ENCODE results near the gene NPBWR2.

Gene NPBWR2

DNA sequence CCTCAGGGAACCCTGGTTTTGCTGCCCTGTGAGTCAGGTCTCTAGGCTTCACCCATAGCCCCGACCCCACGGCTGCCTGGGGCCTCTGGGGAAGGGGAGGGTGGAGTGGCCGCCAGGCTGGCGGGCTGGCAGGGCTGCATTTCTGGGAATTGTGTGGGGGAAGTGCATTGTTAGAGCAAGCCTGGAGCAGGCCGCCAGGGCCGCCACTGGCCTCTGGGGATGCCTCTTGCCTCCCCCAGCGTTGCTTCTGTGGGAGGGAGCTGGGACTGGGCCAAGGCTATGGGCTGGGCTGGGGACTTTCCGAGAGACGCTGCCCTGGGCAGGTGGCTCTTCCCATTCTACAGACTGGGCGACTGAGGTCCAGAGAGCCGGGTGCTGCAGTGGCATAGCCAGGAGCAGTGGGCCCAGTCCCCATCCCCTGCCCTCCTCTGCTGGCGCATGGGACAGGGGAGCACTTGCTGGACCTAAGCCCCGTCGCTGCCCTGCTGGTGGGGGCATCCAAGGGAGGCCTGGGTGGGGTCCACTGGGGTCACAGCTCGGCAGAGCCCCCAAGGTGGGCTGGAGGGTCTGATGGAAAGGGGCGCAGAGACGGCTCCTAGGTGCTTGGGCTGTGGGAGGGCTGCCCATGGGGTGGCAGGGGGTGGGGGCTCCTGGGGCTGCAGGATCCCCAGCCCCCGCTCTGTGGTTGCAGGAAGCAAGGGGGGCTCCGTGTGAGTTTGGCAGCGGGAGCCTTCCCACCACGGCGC, 51.3 kb downstream of the NPBWR2 start:
- Histone ChIP-seq H3K36me3 (ENCODE audit: control insufficient read depth in 2 of 2, insufficient read depth in 1 of 2, low read length in 2 of 2) (no peaks in the 10 kb centered on the region), H3K4me1 (ENCODE audit: control insufficient read depth, insufficient read depth, low read length) (no peaks in the 10 kb centered on the region), H3K27ac (ENCODE audit: extremely low read depth, low read depth, low read length) (no peak overlapping the region), H3K9me3 (ENCODE audit: control insufficient read depth, insufficient read depth, low read depth, low read length) (no peaks in the 10 kb centered on the region), H3K4me3 (ENCODE audit: low read depth, low read length) (no peak overlapping the region)
- TF ChIP-seq WT1 (tag by site-specific recombination; IDR thresholded peaks at IDR 0.05) = peak; percentile 23; the same call in 1 of the 2 replicates
- TF ChIP-seq KLF8 (tag by site-specific recombination; IDR thresholded peaks at IDR 0.05) = 0 out of 2 replicates have a peak, but pooled peaks have one; percentile 27
- TF ChIP-seq ZNF423 (tag by site-specific recombination; IDR thresholded peaks at IDR 0.05) = peak; percentile 70; the same call in 1 of the 2 replicates
- TF ChIP-seq, protein P1, sequence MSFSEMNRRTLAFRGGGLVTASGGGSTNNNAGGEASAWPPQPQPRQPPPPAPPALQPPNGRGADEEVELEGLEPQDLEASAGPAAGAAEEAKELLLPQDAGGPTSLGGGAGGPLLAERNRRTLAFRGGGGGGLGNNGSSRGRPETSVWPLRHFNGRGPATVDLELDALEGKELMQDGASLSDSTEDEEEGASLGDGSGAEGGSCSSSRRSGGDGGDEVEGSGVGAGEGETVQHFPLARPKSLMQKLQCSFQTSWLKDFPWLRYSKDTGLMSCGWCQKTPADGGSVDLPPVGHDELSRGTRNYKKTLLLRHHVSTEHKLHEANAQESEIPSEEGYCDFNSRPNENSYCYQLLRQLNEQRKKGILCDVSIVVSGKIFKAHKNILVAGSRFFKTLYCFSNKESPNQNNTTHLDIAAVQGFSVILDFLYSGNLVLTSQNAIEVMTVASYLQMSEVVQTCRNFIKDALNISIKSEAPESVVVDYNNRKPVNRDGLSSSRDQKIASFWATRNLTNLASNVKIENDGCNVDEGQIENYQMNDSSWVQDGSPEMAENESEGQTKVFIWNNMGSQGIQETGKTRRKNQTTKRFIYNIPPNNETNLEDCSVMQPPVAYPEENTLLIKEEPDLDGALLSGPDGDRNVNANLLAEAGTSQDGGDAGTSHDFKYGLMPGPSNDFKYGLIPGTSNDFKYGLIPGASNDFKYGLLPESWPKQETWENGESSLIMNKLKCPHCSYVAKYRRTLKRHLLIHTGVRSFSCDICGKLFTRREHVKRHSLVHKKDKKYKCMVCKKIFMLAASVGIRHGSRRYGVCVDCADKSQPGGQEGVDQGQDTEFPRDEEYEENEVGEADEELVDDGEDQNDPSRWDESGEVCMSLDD (tag by site-specific recombination; IDR thresholded peaks at IDR 0.05) = peak; percentile 26; the same call in 1 of the 2 replicates
- TF ChIP-seq EGR2 (tag by site-specific recombination; IDR thresholded peaks at IDR 0.05; ENCODE audit: low read depth) = peak; percentile 85
- no peak for TF ChIP-seq ZFP41 (tag by site-specific recombination; IDR thresholded peaks at IDR 0.05; ENCODE audit: borderline replicate concordance)
- TF ChIP-seq SP2 (tag by site-specific recombination; IDR thresholded peaks at IDR 0.05) = 0 out of 2 replicates have a peak, but pooled peaks have one; percentile 12
- peak; percentile 45 for TF ChIP-seq ZBTB8A (tag by site-specific recombination; IDR thresholded peaks at IDR 0.05)
- TF ChIP-seq ZNF121 (tag by site-specific recombination; IDR thresholded peaks at IDR 0.05) = peak; percentile 75
- TF ChIP-seq ZFHX2 (tag by site-specific recombination; conservative IDR thresholded peaks at IDR 0.05) = peak; percentile 80
- 0 out of 2 replicates have a peak, but pooled peaks have one; percentile 28 for TF ChIP-seq IKZF3 (tag by site-specific recombination; IDR thresholded peaks at IDR 0.05)
- 0 out of 2 replicates have a peak, but pooled peaks have one; percentile 31 for TF ChIP-seq SP7 (tag by site-specific recombination; IDR thresholded peaks at IDR 0.05)
- no peak for TF ChIP-seq ZNF184 (tag by site-specific recombination; IDR thresholded peaks at IDR 0.05)
- no peak for TF ChIP-seq ZNF544 (tag by site-specific recombination; IDR thresholded peaks at IDR 0.05)
- TF ChIP-seq ZBTB1 (tag by site-specific recombination; IDR thresholded peaks at IDR 0.05) = no peak
- 0 out of 2 replicates have a peak, but pooled peaks have one; percentile 18 for TF ChIP-seq ZSCAN30 (tag by site-specific recombination; IDR thresholded peaks at IDR 0.05)
- TF ChIP-seq, protein P2, sequence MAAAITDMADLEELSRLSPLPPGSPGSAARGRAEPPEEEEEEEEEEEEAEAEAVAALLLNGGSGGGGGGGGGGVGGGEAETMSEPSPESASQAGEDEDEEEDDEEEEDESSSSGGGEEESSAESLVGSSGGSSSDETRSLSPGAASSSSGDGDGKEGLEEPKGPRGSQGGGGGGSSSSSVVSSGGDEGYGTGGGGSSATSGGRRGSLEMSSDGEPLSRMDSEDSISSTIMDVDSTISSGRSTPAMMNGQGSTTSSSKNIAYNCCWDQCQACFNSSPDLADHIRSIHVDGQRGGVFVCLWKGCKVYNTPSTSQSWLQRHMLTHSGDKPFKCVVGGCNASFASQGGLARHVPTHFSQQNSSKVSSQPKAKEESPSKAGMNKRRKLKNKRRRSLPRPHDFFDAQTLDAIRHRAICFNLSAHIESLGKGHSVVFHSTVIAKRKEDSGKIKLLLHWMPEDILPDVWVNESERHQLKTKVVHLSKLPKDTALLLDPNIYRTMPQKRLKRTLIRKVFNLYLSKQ (tag by site-specific recombination; IDR thresholded peaks at IDR 0.05; ENCODE audit: borderline replicate concordance) = no peak
- TF ChIP-seq GLIS1 (tag by site-specific recombination; IDR thresholded peaks at IDR 0.05) = peak; percentile 98
- peak; percentile 24 for TF ChIP-seq GLIS2 (tag by site-specific recombination; IDR thresholded peaks at IDR 0.05)
- peak; percentile 76 for TF ChIP-seq OSR2 (tag by site-specific recombination; IDR thresholded peaks at IDR 0.05)
- POLR2A ChIA-PET = no interaction called here
- CTCF ChIA-PET = interaction anchor here (0.6 to 2.8 kb wide), 4 partner anchors 16 to 280 kb away, joined by 3 to 39 read pairs (median 5); no protein-coding TSS in a partner anchor

DNA sequence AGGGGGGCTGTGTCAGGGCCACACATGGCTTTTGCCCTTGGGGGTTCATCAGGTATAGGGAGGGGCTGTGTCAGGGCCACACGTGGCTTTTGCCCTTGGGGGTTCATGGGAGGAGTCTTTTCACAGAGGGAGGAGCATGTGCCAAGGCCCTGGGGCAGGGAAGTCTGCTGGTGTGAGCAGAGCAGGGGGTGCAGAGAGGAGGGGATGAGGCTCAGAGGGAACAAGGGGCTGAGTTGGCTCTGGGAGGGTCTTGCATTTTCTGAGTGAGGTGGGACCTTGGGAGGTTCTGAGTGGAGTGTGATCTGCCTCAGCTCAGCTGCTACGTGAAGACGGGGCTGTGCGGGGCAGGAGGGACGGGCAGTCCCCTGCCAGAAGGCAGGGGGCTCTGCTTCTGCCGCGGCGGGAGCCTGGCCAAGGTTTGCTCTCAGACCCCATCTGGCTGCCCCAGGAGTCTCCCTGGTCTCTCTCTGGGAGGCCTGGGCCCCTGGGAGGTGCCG, 51.9 kb downstream of the NPBWR2 start:
- CTCF ChIA-PET = interaction anchor here (0.7 to 3.0 kb wide), 5 partner anchors 16 to 300 kb away, joined by 3 to 19 read pairs (median 4); partner anchors contain the start of genes C20orf204 and PRPF6
- POLR2A ChIA-PET = interaction anchor here (0.7 to 1.0 kb wide), 2 partner anchors 16 to 158 kb away, joined by 4 to 5 read pairs; no protein-coding TSS in a partner anchor
- TF ChIP-seq ZNF600 (tag by site-specific recombination; IDR thresholded peaks at IDR 0.05) (no peak), KLF9 (tag by site-specific recombination; IDR thresholded peaks at IDR 0.05; ENCODE audit: low read depth) (no peak), ZIC2 (tag by site-specific recombination; IDR thresholded peaks at IDR 0.05) (0 out of 2 replicates have a peak, but pooled peaks have one; percentile 27), ZNF114 (tag by site-specific recombination; IDR thresholded peaks at IDR 0.05) (no peak), GLIS1 (tag by site-specific recombination; IDR thresholded peaks at IDR 0.05) (no peak), ZNF138 (tag by site-specific recombination; IDR thresholded peaks at IDR 0.05; ENCODE audit: borderline replicate concordance) (no peak), ZNF623 (tag by site-specific recombination; IDR thresholded peaks at IDR 0.05) (peak; percentile 99)
- TF ChIP-seq, protein P1 (tag by site-specific recombination; IDR thresholded peaks at IDR 0.05) = 0 out of 2 replicates have a peak, but pooled peaks have one; percentile 60

More for the DNA sequence above, 51.9 kb downstream of the NPBWR2 start:
- H3K9me3 ChIP-seq (ENCODE audit: control insufficient read depth, insufficient read depth, low read depth, low read length) = no peaks in the 10 kb centered on the region
- H3K27ac ChIP-seq (ENCODE audit: extremely low read depth, low read depth, low read length) = no peak overlapping the region
- no peaks in the 10 kb centered on the region for H3K36me3 ChIP-seq (ENCODE audit: control insufficient read depth in 2 of 2, insufficient read depth in 1 of 2, low read length in 2 of 2)
- no peak overlapping the region for H3K4me3 ChIP-seq (ENCODE audit: low read depth, low read length)
- H3K4me1 ChIP-seq (ENCODE audit: control insufficient read depth, insufficient read depth, low read length) = no peaks in the 10 kb centered on the region
